ENCODE results near the gene CPA5. TPM values are rescaled to one million over a fixed set of nuclear protein-coding genes. Genes with fewer than 3 reads are reported as not detected.

The CPA5 gene
- total and polyA plus RNA-seq, 2 donors (not counting 3 experiments of a cell fraction or from before 2014, with no cell fraction given): not detected

DNA sequence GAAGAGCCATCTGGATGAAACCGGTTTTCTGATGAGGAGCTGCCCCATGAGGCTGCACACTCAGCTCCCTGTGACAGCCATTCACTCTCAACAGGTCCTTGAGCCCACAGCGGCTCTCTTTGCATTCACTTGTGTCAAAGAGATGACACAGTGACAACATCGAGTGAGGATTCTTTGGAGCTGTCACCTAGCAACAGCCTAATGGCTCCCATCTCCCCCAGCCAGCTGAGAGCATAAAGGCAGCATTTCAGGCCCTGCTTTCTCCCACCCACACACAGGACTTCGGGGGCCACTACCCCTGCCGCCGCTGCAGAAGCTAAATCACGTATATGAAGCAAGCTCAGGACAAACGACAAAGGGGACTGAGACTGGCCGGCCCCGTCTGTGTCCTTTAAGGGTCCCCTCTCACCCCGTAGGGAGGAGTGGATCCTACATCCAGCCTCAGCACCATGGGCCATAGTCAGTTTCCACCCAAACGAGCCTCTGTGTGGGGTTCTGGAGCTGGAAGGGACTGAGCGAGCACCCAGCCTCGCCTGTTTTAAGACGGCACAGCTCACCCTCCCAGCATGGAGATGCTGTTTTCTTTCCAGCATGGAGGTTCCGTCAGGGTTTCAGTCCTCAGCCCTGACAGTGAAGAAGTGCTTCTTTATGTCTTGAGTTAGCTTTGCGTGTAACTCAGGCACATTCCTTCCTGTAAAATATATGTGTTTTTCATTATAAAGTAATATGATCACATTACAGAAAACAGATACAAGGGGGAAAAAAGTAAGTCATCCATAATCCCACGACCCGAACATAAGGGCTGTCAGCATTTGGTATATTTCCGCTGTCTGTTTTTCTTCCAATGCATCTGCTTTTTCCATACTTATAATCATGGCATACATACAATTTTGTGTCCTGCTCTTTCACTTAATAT, 46.7 kb upstream of the CPA5 start:
- H3K9me1 ChIP-seq (replicated peaks; ENCODE audit: control insufficient read depth, extremely low read depth, insufficient read depth, low read length): no peaks in the 10 kb centered on the region
- intact Hi-C loops (cut with micrococcal nuclease): no loop called here
- dilution Hi-C loops (cut with MboI; ENCODE audit: extremely low pct_ligation_motif_present, low sequenced_read_pairs): no loop called here
- ChIA-PET POLR2A (no interaction called here), CTCF (interaction anchor here (0.8 to 1.0 kb wide), 2 partner anchors 16 to 30 kb away, joined by 3 to 4 read pairs; no protein-coding TSS in a partner anchor)
- TF ChIP-seq GATA2 (IDR thresholded peaks at IDR 0.05; ENCODE audit: insufficient read depth, insufficient read length, low read depth, low read length) (no peak), MYC (IDR thresholded peaks at IDR 0.05; ENCODE audit: low read depth, low read length) (no peak), JUN (IDR thresholded peaks at IDR 0.05; ENCODE audit: borderline replicate concordance, insufficient read depth, insufficient read length, low read depth) (no peak), POLR2A (IDR thresholded peaks at IDR 0.05; ENCODE audit: low read depth, low read length) (no peak)
- TF ChIP-seq, protein P1, sequence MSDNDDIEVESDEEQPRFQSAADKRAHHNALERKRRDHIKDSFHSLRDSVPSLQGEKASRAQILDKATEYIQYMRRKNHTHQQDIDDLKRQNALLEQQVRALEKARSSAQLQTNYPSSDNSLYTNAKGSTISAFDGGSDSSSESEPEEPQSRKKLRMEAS (IDR thresholded peaks at IDR 0.05; ENCODE audit: insufficient read depth, insufficient read length): no peak
- H3K4me1 ChIP-seq (ENCODE audit: control insufficient read depth, extremely low read depth, insufficient read depth, low read length): no peaks in the 10 kb centered on the region
- no peaks in the 10 kb centered on the region for H3K79me2 ChIP-seq (ENCODE audit: control insufficient read depth, insufficient read depth, low read length)
- H3K27ac ChIP-seq (ENCODE audit: insufficient read depth, low read depth, low read length): no peak overlapping the region
- no peaks in the 10 kb centered on the region for H3K27me3 ChIP-seq (ENCODE audit: control insufficient read depth in 2 of 2, insufficient read depth in 2 of 2, low read length in 2 of 2)
- no peak overlapping the region for H3K4me3 ChIP-seq (replicated peaks in 1 of 3; ENCODE audit: insufficient read depth in 1 of 3, low read depth in 1 of 3, low read length in 3 of 3)
- H4K20me1 ChIP-seq (replicated peaks; ENCODE audit: control insufficient read depth, extremely low read depth, insufficient read depth, low read length): no peaks in the 10 kb centered on the region
- FAIRE-seq: no peak
- no peak for DNase-seq (ENCODE audit: low read depth, low spot score)
- no peaks in the 10 kb centered on the region for H3K36me3 ChIP-seq (ENCODE audit: control insufficient read depth in 2 of 2, extremely low read depth in 1 of 2, insufficient read depth in 2 of 2, low read length in 2 of 2)
- BruUV-seq (replicated peaks): no TSS peak
- H2AFZ ChIP-seq (ENCODE audit: low read depth, low read length): no peak overlapping the region
- no peak overlapping the region for H3K4me2 ChIP-seq (ENCODE audit: insufficient read depth, low read length)
- H3K9me3 ChIP-seq (replicated peaks; ENCODE audit: control insufficient read depth, insufficient read depth, low read length): no peaks in the 10 kb centered on the region
- no peak overlapping the region for H3K9ac ChIP-seq (replicated peaks; ENCODE audit: extremely low read depth, insufficient read depth, low read length)

DNA sequence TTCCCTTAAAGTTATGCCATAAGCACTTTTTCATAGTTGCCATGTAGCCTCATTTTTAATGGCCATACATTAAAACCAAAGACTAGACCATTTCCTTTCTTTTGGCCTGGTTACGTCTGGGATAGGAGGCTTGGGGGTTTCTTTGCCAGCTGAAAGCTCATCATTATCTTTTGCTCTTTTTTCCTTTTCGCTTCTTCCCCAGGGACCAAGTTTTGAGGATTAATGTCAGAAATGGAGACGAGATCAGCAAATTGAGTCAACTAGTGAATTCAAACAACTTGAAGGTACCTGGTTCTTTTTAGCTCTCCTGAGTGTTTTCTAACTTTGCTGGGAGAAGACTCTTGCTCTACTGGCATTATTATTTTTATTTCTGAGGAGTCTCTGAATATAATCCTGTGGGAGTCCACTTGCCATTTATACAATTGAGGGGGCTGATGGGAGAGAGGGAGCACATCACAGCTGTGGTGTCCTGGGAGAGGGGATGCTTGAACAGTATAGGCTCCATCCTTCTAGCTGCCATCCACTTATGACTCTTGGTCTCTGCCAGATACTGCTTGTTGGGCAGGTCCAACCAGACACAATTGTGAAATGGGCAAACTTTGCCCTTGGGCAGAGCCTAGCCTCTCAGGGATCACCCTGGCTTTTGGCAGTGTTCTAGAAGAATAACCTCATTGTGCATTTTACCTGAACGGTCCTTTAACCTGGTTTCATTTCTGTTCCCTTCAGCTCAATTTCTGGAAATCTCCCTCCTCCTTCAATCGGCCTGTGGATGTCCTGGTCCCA, 45.9 kb upstream of the CPA5 start:
- dilution Hi-C loops (cut with MboI; ENCODE audit: extremely low pct_ligation_motif_present, low sequenced_read_pairs): no loop called here
- POLR2A ChIA-PET: no interaction called here
- CTCF ChIA-PET: no interaction called here

More for the DNA sequence above, 45.9 kb upstream of the CPA5 start:
- no peak for FAIRE-seq
- TF ChIP-seq, protein P2, sequence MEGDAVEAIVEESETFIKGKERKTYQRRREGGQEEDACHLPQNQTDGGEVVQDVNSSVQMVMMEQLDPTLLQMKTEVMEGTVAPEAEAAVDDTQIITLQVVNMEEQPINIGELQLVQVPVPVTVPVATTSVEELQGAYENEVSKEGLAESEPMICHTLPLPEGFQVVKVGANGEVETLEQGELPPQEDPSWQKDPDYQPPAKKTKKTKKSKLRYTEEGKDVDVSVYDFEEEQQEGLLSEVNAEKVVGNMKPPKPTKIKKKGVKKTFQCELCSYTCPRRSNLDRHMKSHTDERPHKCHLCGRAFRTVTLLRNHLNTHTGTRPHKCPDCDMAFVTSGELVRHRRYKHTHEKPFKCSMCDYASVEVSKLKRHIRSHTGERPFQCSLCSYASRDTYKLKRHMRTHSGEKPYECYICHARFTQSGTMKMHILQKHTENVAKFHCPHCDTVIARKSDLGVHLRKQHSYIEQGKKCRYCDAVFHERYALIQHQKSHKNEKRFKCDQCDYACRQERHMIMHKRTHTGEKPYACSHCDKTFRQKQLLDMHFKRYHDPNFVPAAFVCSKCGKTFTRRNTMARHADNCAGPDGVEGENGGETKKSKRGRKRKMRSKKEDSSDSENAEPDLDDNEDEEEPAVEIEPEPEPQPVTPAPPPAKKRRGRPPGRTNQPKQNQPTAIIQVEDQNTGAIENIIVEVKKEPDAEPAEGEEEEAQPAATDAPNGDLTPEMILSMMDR (IDR thresholded peaks at IDR 0.05; ENCODE audit: extremely low read depth in 1 of 2, insufficient read depth in 1 of 2, low read depth in 1 of 2, low read length in 2 of 2): no peak
- TF ChIP-seq GATA2 (IDR thresholded peaks at IDR 0.05; ENCODE audit: insufficient read depth, insufficient read length, low read depth, low read length): no peak
- TF ChIP-seq EZH2 (IDR thresholded peaks at IDR 0.05; ENCODE audit: borderline replicate concordance, low read depth, low read length, severe bottlenecking): no peak
- TF ChIP-seq POLR2A (IDR thresholded peaks at IDR 0.05; ENCODE audit: low read depth, low read length): no peak
- TF ChIP-seq FOS (IDR thresholded peaks at IDR 0.05; ENCODE audit: borderline replicate concordance, insufficient read depth, low read length): no peak
- no peak for TF ChIP-seq MYC (IDR thresholded peaks at IDR 0.05; ENCODE audit: low read depth, low read length)
- TF ChIP-seq, protein P1 (IDR thresholded peaks at IDR 0.05; ENCODE audit: insufficient read depth, insufficient read length): no peak
- no peak for TF ChIP-seq JUN (IDR thresholded peaks at IDR 0.05; ENCODE audit: borderline replicate concordance, insufficient read depth, insufficient read length, low read depth)
- no peak for TF ChIP-seq POLR2AphosphoS5 (IDR thresholded peaks at IDR 0.05; ENCODE audit: insufficient read depth, low read depth, low read length)
- H3K27me3 ChIP-seq (ENCODE audit: control insufficient read depth in 2 of 2, insufficient read depth in 2 of 2, low read length in 2 of 2): no peaks in the 10 kb centered on the region
- H3K27ac ChIP-seq (ENCODE audit: insufficient read depth, low read depth, low read length): no peak overlapping the region
- H4K20me1 ChIP-seq (replicated peaks; ENCODE audit: control insufficient read depth, extremely low read depth, insufficient read depth, low read length): no peaks in the 10 kb centered on the region
- H3K9me1 ChIP-seq (replicated peaks; ENCODE audit: control insufficient read depth, extremely low read depth, insufficient read depth, low read length): no peaks in the 10 kb centered on the region
- H3K4me3 ChIP-seq (replicated peaks in 1 of 3; ENCODE audit: insufficient read depth in 1 of 3, low read depth in 1 of 3, low read length in 3 of 3): no peak overlapping the region
- H3K9me3 ChIP-seq (replicated peaks; ENCODE audit: control insufficient read depth, insufficient read depth, low read length): no peaks in the 10 kb centered on the region
- H3K4me2 ChIP-seq (ENCODE audit: insufficient read depth, low read length): no peak overlapping the region
- H3K4me1 ChIP-seq (ENCODE audit: control insufficient read depth, extremely low read depth, insufficient read depth, low read length): no peaks in the 10 kb centered on the region
- H3K79me2 ChIP-seq (ENCODE audit: control insufficient read depth, insufficient read depth, low read length): no peaks in the 10 kb centered on the region
- intact Hi-C loops (cut with micrococcal nuclease): no loop called here
- BruUV-seq (replicated peaks): no TSS peak
- no peak overlapping the region for H3K9ac ChIP-seq (replicated peaks; ENCODE audit: extremely low read depth, insufficient read depth, low read length)
- no peak for DNase-seq (ENCODE audit: low read depth, low spot score)
- H2AFZ ChIP-seq (ENCODE audit: low read depth, low read length): no peak overlapping the region
- no peaks in the 10 kb centered on the region for H3K36me3 ChIP-seq (ENCODE audit: control insufficient read depth in 2 of 2, extremely low read depth in 1 of 2, insufficient read depth in 2 of 2, low read length in 2 of 2)
